SK-N-SH treated with all-trans-retinoic acid at 6 μM for 48 hours (cell line): Measurements from ENCODE around the gene MIEF2.

Experiments used
- ARNTL ChIP-seq: fragments of 450-650 bp; formaldehyde crosslinking; IDR thresholded peaks from 2 replicates; pipeline ENCODE4 v1.5.0; 2020; ENCODE audit warnings: low read depth, mild to moderate bottlenecking, moderate library complexity, borderline replicate concordance
- CREB5 ChIP-seq: fragments of 250-450 bp; sonication (Bioruptor Pico); IDR thresholded peaks from 2 replicates; pipeline ENCODE4 v1.5.1; 2020; ENCODE audit warnings: low read depth, mild to moderate bottlenecking, moderate library complexity
- PATZ1 ChIP-seq: fragments of 250-450 bp; sonication (Bioruptor Pico); IDR thresholded peaks from 2 replicates; pipeline ENCODE4 v1.8.0; 2020; ENCODE audit warnings: mild to moderate bottlenecking, moderate library complexity, borderline replicate concordance
- POU6F1 ChIP-seq: fragments of 250-450 bp; sonication (Bioruptor Pico); IDR thresholded peaks from 2 replicates; pipeline ENCODE4 v1.8.0; 2021; ENCODE audit warnings: low read depth, mild to moderate bottlenecking, moderate library complexity, borderline replicate concordance

GRCh38 chr17:18240449-18240848 is 20.0 kb upstream of the MIEF2 start:
- TF ChIP-seq PATZ1: no peak
- no peak for TF ChIP-seq ARNTL (CRISPR knock-in tag)
- no peak for TF ChIP-seq POU6F1 (CRISPR knock-in tag)
- TF ChIP-seq CREB5 (CRISPR knock-in tag): no peak
